ENCODE measurements around the gene PLCL1.

DNA sequence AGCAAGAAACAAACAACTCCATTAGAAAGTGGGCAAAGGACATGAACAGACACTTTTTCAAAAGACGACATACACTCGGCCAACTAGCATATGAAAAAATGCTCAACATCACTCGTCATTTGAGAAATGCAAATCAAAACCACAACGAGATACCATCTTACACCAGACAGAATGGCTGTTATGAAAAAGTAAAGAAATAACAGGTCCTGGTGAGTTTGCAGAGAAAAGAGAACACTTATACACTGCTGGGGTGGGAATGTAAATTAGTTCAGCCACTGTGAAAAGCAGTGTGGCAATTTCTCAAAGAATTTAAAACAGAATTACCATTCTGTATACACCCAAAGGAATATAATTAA, 130.5 kb downstream of the PLCL1 start:
- TF ChIP-seq, protein P1, sequence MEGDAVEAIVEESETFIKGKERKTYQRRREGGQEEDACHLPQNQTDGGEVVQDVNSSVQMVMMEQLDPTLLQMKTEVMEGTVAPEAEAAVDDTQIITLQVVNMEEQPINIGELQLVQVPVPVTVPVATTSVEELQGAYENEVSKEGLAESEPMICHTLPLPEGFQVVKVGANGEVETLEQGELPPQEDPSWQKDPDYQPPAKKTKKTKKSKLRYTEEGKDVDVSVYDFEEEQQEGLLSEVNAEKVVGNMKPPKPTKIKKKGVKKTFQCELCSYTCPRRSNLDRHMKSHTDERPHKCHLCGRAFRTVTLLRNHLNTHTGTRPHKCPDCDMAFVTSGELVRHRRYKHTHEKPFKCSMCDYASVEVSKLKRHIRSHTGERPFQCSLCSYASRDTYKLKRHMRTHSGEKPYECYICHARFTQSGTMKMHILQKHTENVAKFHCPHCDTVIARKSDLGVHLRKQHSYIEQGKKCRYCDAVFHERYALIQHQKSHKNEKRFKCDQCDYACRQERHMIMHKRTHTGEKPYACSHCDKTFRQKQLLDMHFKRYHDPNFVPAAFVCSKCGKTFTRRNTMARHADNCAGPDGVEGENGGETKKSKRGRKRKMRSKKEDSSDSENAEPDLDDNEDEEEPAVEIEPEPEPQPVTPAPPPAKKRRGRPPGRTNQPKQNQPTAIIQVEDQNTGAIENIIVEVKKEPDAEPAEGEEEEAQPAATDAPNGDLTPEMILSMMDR (IDR thresholded peaks at IDR 0.05), result no peak
- TF ChIP-seq ZFX (IDR thresholded peaks at IDR 0.05; ENCODE audit: borderline replicate concordance), result no peak

Data from 22Rv1 (cell line).